Breast epithelium (tissue), 4 donors: ENCODE results near the gene LDHA. TPM values are rescaled to one million over a fixed set of nuclear protein-coding genes. Genes with fewer than 3 reads are reported as not detected.
"Not testable (repeated sequence)": the region's sequence is repeated elsewhere in the genome, so short reads cannot be mapped to it uniquely, and the experiment has no call there.

ENCODE experiments used
- DNase-seq, 2 donors: peaks; one replicate each; pipeline ENCODE4 v3.0.0-alpha.2; 2019; ENCODE audit warnings: low spot score in 2 of 2
- H3K27ac ChIP-seq, 2 donors: fragments of 200-600 bp; sonication (generic) in 1 of 2; one replicate each; pipeline ENCODE4 v1.5.1; 2016 to 2019; ENCODE audit warnings: mild to moderate bottlenecking in 1 of 2
- H3K27me3 ChIP-seq, 2 donors: fragments of 200-600 bp; sonication (generic) in 1 of 2; one replicate each; pipeline versions ENCODE4 v1.5.1 to v1.6.0; 2017 to 2019; ENCODE audit warnings: control low read depth in 1 of 2, mild to moderate bottlenecking in 1 of 2
- H3K36me3 ChIP-seq: fragments of 200-600 bp; one replicate; pipeline ENCODE4 v1.5.1; 2019
- H3K4me1 ChIP-seq, 2 donors: fragments of 200-600 bp; sonication (generic); one replicate each; pipeline ENCODE4 v1.5.1; 2016 to 2019; ENCODE audit warnings: control low read depth in 1 of 2
- H3K4me3 ChIP-seq, 3 donors: fragments of 200-600 bp; sonication (generic); 1 replicate in 2 of 3; 2 replicates in 1 of 3; pipeline ENCODE4 v1.5.1; 2016 to 2019; ENCODE audit warnings: mild to moderate bottlenecking in 3 of 3, moderate library complexity in 2 of 3
- H3K9me3 ChIP-seq, 2 donors: fragments of 200-600 bp; sonication (generic) in 1 of 2; one replicate each; pipeline ENCODE4 v1.5.1; 2016 to 2019; ENCODE audit warnings: control low read depth in 1 of 2
- POLR2A ChIP-seq: fragments of 450-650 bp; IDR thresholded peaks from one replicate; pipeline ENCODE4 v1.6.1; 2016; ENCODE audit warnings: antibody characterized with exemption, mild to moderate bottlenecking, moderate library complexity
- POLR2AphosphoS5 ChIP-seq, 3 donors: sonication (generic); formaldehyde crosslinking; IDR thresholded peaks; one replicate each; pipeline ENCODE4 v1.6.1; 2017; ENCODE audit warnings: antibody characterized with exemption in 3 of 3
- intact Hi-C: fragments of 100-400 bp; cut with DNase I; formaldehyde crosslinking; loops from one replicate; pipeline ENCODE4 v1.15.1; 2023; ENCODE audit warnings: low total_unique reads
- total RNA-seq, 3 donors: library from RNA; depleted of rRNA; stranded (reverse); fragments of >200 nt; gene quantifications; one replicate each; pipeline ENCODE4 v1.1.0, GENCODE V29; 2016
- TF ChIP-seq, protein P1 (sequence below), 3 donors: fragments of 450-650 bp; IDR thresholded peaks; one replicate each; pipeline ENCODE4 v1.5.1; 2016 to 2017; ENCODE audit warnings: antibody characterized with exemption in 3 of 3, mild to moderate bottlenecking in 3 of 3, moderate library complexity in 3 of 3

Gene LDHA
- total RNA-seq, 3 donors from 2014 or later: 433 to 515 (median 501) TPM

GRCh38 chr11:18393581-18394274 lies 635 bp upstream of the LDHA start:
- Histone ChIP-seq H3K27me3 (no peaks in the 10 kb centered on the region), H3K36me3 (peaks cover 4% of the 10 kb centered on the region), H3K4me3 (peak overlapping the region; percentile 63 to 97 (median 78)), H3K27ac (peak overlapping the region; percentile 90 to 99), H3K9me3 (no peaks in the 10 kb centered on the region), H3K4me1 (no peaks in the 10 kb centered on the region)
- no peak for DNase-seq
- intact Hi-C loops: loop anchor here (10.0 kb wide), 1 partner anchor 69 kb away; the partner anchor contains the start of genes GTF2H1 and HPS5
- TF ChIP-seq POLR2A (no peak), POLR2AphosphoS5 (IDR thresholded peaks at IDR 0.05) (no peak)
- TF ChIP-seq, protein P1, sequence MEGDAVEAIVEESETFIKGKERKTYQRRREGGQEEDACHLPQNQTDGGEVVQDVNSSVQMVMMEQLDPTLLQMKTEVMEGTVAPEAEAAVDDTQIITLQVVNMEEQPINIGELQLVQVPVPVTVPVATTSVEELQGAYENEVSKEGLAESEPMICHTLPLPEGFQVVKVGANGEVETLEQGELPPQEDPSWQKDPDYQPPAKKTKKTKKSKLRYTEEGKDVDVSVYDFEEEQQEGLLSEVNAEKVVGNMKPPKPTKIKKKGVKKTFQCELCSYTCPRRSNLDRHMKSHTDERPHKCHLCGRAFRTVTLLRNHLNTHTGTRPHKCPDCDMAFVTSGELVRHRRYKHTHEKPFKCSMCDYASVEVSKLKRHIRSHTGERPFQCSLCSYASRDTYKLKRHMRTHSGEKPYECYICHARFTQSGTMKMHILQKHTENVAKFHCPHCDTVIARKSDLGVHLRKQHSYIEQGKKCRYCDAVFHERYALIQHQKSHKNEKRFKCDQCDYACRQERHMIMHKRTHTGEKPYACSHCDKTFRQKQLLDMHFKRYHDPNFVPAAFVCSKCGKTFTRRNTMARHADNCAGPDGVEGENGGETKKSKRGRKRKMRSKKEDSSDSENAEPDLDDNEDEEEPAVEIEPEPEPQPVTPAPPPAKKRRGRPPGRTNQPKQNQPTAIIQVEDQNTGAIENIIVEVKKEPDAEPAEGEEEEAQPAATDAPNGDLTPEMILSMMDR (IDR thresholded peaks at IDR 0.05): no peak

DNA sequence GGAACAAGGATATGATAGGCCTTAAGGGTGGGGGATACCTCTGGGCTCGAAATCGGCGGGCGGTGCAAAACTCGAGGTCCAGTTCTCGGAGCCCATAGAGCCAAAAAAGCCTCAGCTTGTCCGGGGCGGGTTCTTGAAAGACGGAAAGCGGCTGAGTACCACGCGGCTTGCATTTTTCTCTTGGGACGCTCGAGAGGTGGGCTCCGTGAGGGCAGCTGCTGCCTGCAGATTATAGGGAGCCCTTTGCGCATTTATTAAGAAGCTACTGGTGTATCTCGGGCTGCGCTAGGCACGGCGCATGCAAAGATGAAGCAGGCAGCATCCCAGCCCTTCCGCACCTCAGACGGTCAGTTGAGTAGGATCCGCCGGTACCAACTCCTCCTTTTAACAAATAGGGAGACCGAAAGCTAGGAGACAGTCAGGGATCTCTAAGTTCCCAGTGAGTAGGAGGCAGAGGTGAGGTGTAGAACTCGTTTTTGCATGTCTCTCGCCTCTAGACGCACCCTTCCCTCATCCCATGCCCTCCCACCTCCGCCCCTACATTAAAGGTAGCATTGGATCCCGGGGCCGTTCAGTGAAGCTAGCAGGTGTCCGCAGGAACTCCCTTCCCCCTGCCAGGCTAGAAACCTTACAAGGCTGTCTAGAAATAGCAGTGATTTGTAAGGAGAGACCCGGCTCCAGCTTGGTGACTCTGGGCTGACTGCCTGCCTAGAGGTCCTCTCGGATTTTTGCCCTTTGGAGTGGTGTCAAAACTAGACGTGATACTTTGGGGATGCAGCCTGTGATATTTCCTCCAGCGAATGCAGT lies 768 bp downstream of the LDHA start:
- intact Hi-C loops: loop anchor here (10.0 kb wide), 1 partner anchor 70 kb away; the partner anchor contains the start of genes GTF2H1 and HPS5
- Histone ChIP-seq H3K27me3 (no peaks in the 10 kb centered on the region), H3K9me3 (no peaks in the 10 kb centered on the region), H3K27ac (peak overlapping the region; percentile 90 to 99), H3K4me3 (peak overlapping the region; percentile 63 to 97 (median 78)), H3K4me1 (no peaks in the 10 kb centered on the region), H3K36me3 (peaks cover 4% of the 10 kb centered on the region)
- TF ChIP-seq POLR2A: no peak
- TF ChIP-seq, protein P1 (IDR thresholded peaks at IDR 0.05): no peak
- no peak for TF ChIP-seq POLR2AphosphoS5 (IDR thresholded peaks at IDR 0.05)
- peak in 1 of 2 donors; percentile 23 for DNase-seq

- H3K4me1 ChIP-seq: no peaks in the 10 kb centered on the region
- H3K9me3 ChIP-seq: no peaks in the 10 kb centered on the region
- H3K27me3 ChIP-seq: no peaks in the 10 kb centered on the region
- peak overlapping the region; percentile 63 to 97 (median 78) for H3K4me3 ChIP-seq
- DNase-seq: peak; percentile 97
- peaks cover 7% of the 10 kb centered on the region for H3K36me3 ChIP-seq
- peak; percentile 78 to 93 (median 88) for TF ChIP-seq POLR2AphosphoS5 (IDR thresholded peaks at IDR 0.05)
- TF ChIP-seq POLR2A: no peak
- peak overlapping the region; percentile 90 to 99 for H3K27ac ChIP-seq
- intact Hi-C loops: loop anchor here (10.0 kb wide), 1 partner anchor 71 kb away; the partner anchor contains the start of genes GTF2H1 and HPS5
Measured at GRCh38 chr11:18395735-18396504, 1.6 kb downstream of the LDHA start.

DNA sequence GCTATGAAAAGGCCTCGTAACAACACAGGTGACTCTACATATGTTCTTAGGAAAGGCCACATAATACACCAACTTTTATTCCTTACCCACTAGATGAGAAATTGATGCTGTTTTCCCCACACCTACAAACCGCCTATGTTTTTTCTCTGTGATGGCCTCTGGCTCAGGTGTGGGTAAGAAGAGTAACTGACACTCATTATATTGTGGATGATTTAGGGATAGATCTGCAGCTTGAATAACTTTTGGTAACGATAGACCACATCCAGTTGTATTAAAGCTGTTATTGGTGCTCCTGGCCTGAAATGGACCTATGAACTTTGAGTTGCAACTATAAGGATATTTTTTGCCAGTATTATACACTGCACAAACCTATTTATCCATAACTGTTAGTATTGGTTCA lies 3.6 kb downstream of the LDHA start:
- no peak overlapping the region for H3K4me3 ChIP-seq
- H3K36me3 ChIP-seq: peaks cover 10% of the 10 kb centered on the region
- TF ChIP-seq POLR2A: no peak
- no peak for TF ChIP-seq POLR2AphosphoS5 (IDR thresholded peaks at IDR 0.05)
- TF ChIP-seq, protein P1 (IDR thresholded peaks at IDR 0.05): no peak
- no peak overlapping the region for H3K27ac ChIP-seq
- no peaks in the 10 kb centered on the region for H3K27me3 ChIP-seq
- intact Hi-C loops: loop anchor here (10.0 kb wide), 1 partner anchor 73 kb away; the partner anchor contains the start of genes GTF2H1 and HPS5
- H3K4me1 ChIP-seq: no peaks in the 10 kb centered on the region
- no peak for DNase-seq
- H3K9me3 ChIP-seq: no peaks in the 10 kb centered on the region

- H3K27ac ChIP-seq, H3K4me3 ChIP-seq, H3K27me3 ChIP-seq, H3K4me1 ChIP-seq, intact Hi-C loops, H3K9me3 ChIP-seq, DNase-seq: not testable (repeated sequence)
- H3K36me3 ChIP-seq: peaks cover 18% of the 10 kb centered on the region
Measured at GRCh38 chr11:18401077-18401476, 6.7 kb downstream of the LDHA start.
